Activated B cell treated with CpG ODN at 0.5 μM for 24 hours (primary cell): ENCODE data around the gene KRT15. TPM values are rescaled to one million over a fixed set of nuclear protein-coding genes. Genes with fewer than 3 reads are reported as not detected.

Experiments
- ATAC-seq: fragments of 200-7000 bp; cut with Tn5 transposase; one replicate; pipeline ENCODE4 v1.10.0; 2021; ENCODE audit warnings: low read depth, mild to moderate bottlenecking, moderate library complexity
- CTCF ChIA-PET: fragments of 350-600 bp; sonication (Branson Sonifier 250); formaldehyde crosslinking; loops from one replicate; lab custom pipeline; 2021; ENCODE audit warnings: antibody characterized with exemption; lab: Charles Lee
- POLR2A ChIA-PET: fragments of 350-600 bp; sonication (Branson Sonifier 250); formaldehyde crosslinking; loops from one replicate; lab custom pipeline; 2021; ENCODE audit warnings: antibody characterized with exemption; lab: Charles Lee
- DNase-seq: peaks from one replicate; pipeline ENCODE4 v3.0.0; 2022
- H3K27ac Mint-ChIP-seq: one replicate; pipeline ENCODE4 v1.8.0; 2020; ENCODE audit warnings: mixed read lengths
- H3K27me3 Mint-ChIP-seq: one replicate; pipeline ENCODE4 v1.8.0; 2021; ENCODE audit warnings: mixed read lengths
- H3K36me3 Mint-ChIP-seq: one replicate; pipeline ENCODE4 v1.8.0; 2021; ENCODE audit warnings: low read depth, mixed read lengths
- H3K4me1 Mint-ChIP-seq: one replicate; pipeline ENCODE4 v1.8.0; 2021; ENCODE audit warnings: mixed read lengths
- H3K4me3 Mint-ChIP-seq: one replicate; pipeline ENCODE4 v1.8.0; 2020; ENCODE audit warnings: mild to moderate bottlenecking, mixed read lengths
- H3K9me3 Mint-ChIP-seq: one replicate; pipeline ENCODE4 v1.8.0; 2020; ENCODE audit warnings: mixed read lengths
- intact Hi-C: fragments of 100-400 bp; cut with micrococcal nuclease; formaldehyde crosslinking; loops from one replicate; pipeline ENCODE4 v1.15.1; 2024
- total RNA-seq: library from RNA; stranded (reverse); gene quantifications from 2 replicates; pipeline ENCODE4 v1.2.3, GENCODE V29; 2022
- TF ChIP-seq, protein P1 (sequence below): fragments of 200-600 bp; IDR thresholded peaks from one replicate; pipeline ENCODE4 v1.8.0; 2022; ENCODE audit warnings: antibody characterized with exemption, mild to moderate bottlenecking

Gene KRT15
- total RNA-seq, 1 donor from 2014 or later = not detected

DNA sequence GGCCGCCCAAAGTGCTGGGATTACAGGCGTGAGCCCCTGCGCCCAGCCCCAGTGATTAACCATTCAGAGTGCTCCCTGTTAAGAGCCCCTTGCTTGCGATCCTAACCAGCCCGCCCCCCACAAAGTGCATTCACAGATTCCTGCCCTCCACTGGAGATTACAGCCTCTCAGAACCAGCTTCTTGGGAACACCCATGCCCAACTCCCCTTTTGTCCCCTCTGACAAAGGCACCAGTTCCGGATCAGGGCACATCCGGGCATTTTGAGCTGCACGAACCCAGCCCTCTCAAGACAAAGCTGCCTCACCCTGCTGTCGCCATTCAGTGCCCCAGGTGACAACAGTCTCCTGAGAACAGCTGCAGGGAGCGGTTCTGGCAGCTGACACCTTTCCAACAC, 10.3 kb upstream of the KRT15 start:
- Mint-ChIP-seq H3K27me3 (peaks cover 63% of the 10 kb centered on the region), H3K27ac (no peak overlapping the region), H3K9me3 (no peaks in the 10 kb centered on the region), H3K4me1 (peaks cover 7% of the 10 kb centered on the region), H3K36me3 (no peaks in the 10 kb centered on the region), H3K4me3 (no peak overlapping the region)
- DNase-seq (no peak), ATAC-seq (no peak)
- intact Hi-C loops = no loop called here
- ChIA-PET CTCF (no interaction called here), POLR2A (no interaction called here)
- TF ChIP-seq, protein P1, sequence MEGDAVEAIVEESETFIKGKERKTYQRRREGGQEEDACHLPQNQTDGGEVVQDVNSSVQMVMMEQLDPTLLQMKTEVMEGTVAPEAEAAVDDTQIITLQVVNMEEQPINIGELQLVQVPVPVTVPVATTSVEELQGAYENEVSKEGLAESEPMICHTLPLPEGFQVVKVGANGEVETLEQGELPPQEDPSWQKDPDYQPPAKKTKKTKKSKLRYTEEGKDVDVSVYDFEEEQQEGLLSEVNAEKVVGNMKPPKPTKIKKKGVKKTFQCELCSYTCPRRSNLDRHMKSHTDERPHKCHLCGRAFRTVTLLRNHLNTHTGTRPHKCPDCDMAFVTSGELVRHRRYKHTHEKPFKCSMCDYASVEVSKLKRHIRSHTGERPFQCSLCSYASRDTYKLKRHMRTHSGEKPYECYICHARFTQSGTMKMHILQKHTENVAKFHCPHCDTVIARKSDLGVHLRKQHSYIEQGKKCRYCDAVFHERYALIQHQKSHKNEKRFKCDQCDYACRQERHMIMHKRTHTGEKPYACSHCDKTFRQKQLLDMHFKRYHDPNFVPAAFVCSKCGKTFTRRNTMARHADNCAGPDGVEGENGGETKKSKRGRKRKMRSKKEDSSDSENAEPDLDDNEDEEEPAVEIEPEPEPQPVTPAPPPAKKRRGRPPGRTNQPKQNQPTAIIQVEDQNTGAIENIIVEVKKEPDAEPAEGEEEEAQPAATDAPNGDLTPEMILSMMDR = no peak

DNA sequence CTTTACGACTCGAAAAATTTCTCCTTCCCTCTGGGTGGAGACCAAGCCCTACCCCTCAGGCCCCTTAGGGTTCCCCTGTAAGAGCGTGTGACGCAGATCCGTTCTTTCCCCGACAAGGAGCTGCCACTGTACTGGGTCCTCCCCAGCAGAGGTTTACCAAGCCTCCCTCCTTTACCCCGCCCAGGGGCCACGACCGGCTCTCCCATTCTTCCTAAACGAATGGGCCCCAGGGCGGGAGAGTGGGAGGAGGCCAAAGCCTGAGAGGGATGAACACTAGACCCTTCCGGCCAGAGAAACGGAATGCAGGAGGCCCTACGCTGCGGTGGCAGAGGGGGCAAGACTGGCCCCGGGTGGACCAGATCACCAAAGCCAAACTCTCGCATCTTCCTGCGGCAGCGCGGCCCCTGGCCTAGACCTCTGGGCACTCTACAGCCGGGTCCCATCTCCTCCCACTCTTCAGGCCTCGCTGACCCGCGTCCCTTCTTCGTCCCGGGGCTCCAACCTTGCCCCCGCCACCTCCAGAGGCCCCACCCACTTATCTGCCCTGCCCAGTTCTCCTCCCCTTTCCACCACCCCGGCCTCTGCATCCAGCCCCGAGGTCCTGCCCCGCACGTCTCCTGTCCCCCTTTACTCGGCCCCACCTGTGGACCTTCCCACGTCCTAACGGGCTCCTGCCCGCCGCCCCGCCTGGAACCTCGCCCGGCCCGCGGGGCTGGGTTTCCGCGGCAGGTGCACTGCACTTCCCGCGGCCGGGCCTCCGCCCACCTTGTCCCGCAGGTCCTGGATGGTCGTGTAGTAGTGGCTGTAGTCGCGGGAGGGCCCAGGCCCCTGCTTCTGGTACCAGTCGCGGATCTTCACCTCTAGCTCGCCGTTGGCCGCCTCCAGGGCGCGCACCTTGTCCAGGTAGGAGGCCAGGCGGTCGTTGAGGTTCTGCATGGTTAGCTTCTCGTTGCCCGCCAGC, 8.7 kb upstream of the KRT15 start:
- TF ChIP-seq, protein P1 = no peak
- DNase-seq (no peak), ATAC-seq (no peak)
- ChIA-PET CTCF (interaction anchor here (0.8 kb wide), 1 partner anchor 22 kb away, joined by 3 read pairs; no protein-coding TSS in a partner anchor), POLR2A (no interaction called here)
- H3K36me3 Mint-ChIP-seq = no peaks in the 10 kb centered on the region
- H3K27me3 Mint-ChIP-seq = peaks cover 58% of the 10 kb centered on the region
- intact Hi-C loops = no loop called here
- H3K4me3 Mint-ChIP-seq = no peak overlapping the region
- no peaks in the 10 kb centered on the region for H3K9me3 Mint-ChIP-seq
- no peak overlapping the region for H3K27ac Mint-ChIP-seq
- peaks cover 7% of the 10 kb centered on the region for H3K4me1 Mint-ChIP-seq

DNA sequence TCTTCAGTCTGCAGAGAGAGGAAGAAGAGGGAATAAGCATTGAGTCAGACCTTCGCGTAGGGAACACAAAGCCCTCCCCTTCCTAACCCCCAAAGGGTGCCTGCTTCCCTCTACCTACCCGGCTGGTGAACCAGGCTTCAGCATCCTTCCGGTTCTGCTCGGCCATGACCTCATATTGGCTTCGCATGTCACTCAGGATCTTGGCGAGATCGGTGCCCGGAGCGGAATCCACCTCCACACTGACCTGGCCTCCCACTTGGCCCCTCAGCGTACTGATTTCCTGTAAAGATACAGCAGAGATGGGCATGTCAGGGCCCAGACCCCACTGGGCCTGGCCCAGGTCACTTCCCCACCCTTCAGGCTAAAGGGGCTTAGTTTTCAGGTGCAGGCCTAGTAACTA, 5.6 kb upstream of the KRT15 start:
- Mint-ChIP-seq H3K4me1 (peaks cover 7% of the 10 kb centered on the region), H3K27me3 (peaks cover 35% of the 10 kb centered on the region), H3K9me3 (no peaks in the 10 kb centered on the region), H3K4me3 (no peak overlapping the region), H3K27ac (no peak overlapping the region), H3K36me3 (no peaks in the 10 kb centered on the region)
- TF ChIP-seq, protein P1 = no peak
- CTCF ChIA-PET = no interaction called here
- POLR2A ChIA-PET = no interaction called here
- intact Hi-C loops = no loop called here
- no peak for DNase-seq
- no peak for ATAC-seq

DNA sequence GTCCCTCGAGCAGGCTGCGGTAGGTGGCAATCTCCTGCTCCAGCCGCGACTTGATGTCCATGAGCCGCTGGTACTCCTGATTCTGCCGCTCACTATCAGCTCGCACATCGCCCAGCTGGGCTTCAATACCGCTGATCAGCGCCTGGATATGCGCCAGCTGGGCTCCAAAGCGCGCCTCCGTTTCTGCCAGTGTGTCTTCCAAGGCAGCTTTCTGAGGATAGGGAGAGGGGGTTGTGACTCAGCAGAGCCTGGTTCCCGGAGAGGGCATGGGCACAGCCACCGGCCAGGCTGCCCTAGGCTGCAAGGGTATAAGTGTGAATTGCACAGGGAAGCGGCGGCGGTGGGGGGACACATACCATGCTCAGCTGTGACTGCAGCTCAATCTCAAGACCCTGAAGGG, 5.1 kb upstream of the KRT15 start:
- no peaks in the 10 kb centered on the region for H3K9me3 Mint-ChIP-seq
- CTCF ChIA-PET = no interaction called here
- no peaks in the 10 kb centered on the region for H3K36me3 Mint-ChIP-seq
- H3K4me1 Mint-ChIP-seq = peaks cover 7% of the 10 kb centered on the region
- H3K27me3 Mint-ChIP-seq = peaks cover 30% of the 10 kb centered on the region
- no peak for ATAC-seq
- no peak overlapping the region for H3K4me3 Mint-ChIP-seq
- no peak overlapping the region for H3K27ac Mint-ChIP-seq
- POLR2A ChIA-PET = no interaction called here
- DNase-seq = no peak
- intact Hi-C loops = no loop called here
- TF ChIP-seq, protein P1 = no peak

DNA sequence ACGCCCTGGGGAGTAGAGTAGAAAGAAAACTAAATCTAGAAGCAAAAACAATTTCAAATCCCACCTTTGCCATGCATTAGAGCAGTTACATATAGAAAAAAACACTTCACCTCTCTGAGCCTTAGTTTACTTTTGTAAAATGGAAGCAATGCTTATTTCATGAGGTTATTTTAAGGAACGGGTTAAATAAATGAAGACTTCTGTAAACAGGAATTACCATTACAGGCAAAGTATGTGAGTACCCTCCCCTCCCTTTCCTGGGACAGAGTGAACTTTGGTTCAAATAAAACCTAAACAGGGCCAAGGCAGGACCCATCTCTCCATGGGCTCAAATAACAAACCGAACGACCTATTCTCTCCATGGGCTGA, 4.5 kb upstream of the KRT15 start:
- Mint-ChIP-seq H3K27ac (no peak overlapping the region), H3K27me3 (peaks cover 25% of the 10 kb centered on the region), H3K4me3 (no peak overlapping the region), H3K9me3 (no peaks in the 10 kb centered on the region), H3K4me1 (peaks cover 4% of the 10 kb centered on the region), H3K36me3 (no peaks in the 10 kb centered on the region)
- DNase-seq (no peak), ATAC-seq (no peak)
- ChIA-PET CTCF (no interaction called here), POLR2A (no interaction called here)
- TF ChIP-seq, protein P1 = no peak
- intact Hi-C loops = no loop called here
